Parathyroid adenoma (tissue), 2 donors: Measurements from ENCODE around the gene UMAD1.

ENCODE experiments used
- H2AFZ ChIP-seq: fragments of 300-600 bp; sonication (generic); one replicate; pipeline ENCODE4 v1.7.0; 2017; ENCODE audit warnings: antibody characterized with exemption, mild to moderate bottlenecking
- H3K27ac ChIP-seq: fragments of 300-600 bp; sonication (generic); one replicate; pipeline ENCODE4 v1.7.0; 2017
- H3K27me3 ChIP-seq: fragments of 300-600 bp; sonication (generic); one replicate; pipeline ENCODE4 v1.7.0; 2017; ENCODE audit warnings: low read length; ENCODE audit not compliant: control insufficient read depth, insufficient read depth
- H3K36me3 ChIP-seq: fragments of 300-600 bp; sonication (generic); one replicate; pipeline ENCODE4 v1.7.0; 2017; ENCODE audit warnings: low read length; ENCODE audit not compliant: control insufficient read depth, insufficient read depth
- H3K4me1 ChIP-seq: fragments of 300-600 bp; sonication (generic); one replicate; pipeline ENCODE4 v1.7.0; 2017; ENCODE audit warnings: control low read depth
- H3K4me2 ChIP-seq: fragments of 300-600 bp; sonication (generic); one replicate; pipeline ENCODE4 v1.7.0; 2017; ENCODE audit warnings: low read length
- H3K4me3 ChIP-seq: fragments of 300-600 bp; sonication (generic); one replicate; pipeline ENCODE4 v1.7.0; 2017; ENCODE audit warnings: low read depth, low read length
- H3K79me2 ChIP-seq: fragments of 300-600 bp; sonication (generic); one replicate; pipeline ENCODE4 v1.7.0; 2017; ENCODE audit warnings: control low read depth
- H3K9ac ChIP-seq: fragments of 300-600 bp; sonication (generic); one replicate; pipeline ENCODE4 v1.7.0; 2017; ENCODE audit warnings: mild to moderate bottlenecking
- H3K9me3 ChIP-seq: fragments of 300-600 bp; sonication (generic); one replicate; pipeline ENCODE4 v1.7.0; 2017; ENCODE audit warnings: low read length; ENCODE audit not compliant: control insufficient read depth
- CTCF ChIP-seq: fragments of 300-600 bp; sonication (generic); IDR thresholded peaks from one replicate; pipeline ENCODE4 v1.7.0; 2017; ENCODE audit warnings: antibody characterized with exemption, mild to moderate bottlenecking
- donor health status: primary hyperparathyroidism.

The UMAD1 gene

GRCh38 chr7:7795203-7795602 lies 154.7 kb downstream of the UMAD1 start:
- no peaks in the 10 kb centered on the region for H3K79me2 ChIP-seq

GRCh38 chr7:7795630-7796121 lies 155.1 kb downstream of the UMAD1 start:
- no peak overlapping the region for H3K27ac ChIP-seq
- H3K4me2 ChIP-seq = no peak overlapping the region
- peaks cover 3% of the 10 kb centered on the region for H3K4me1 ChIP-seq
- no peaks in the 10 kb centered on the region for H3K9me3 ChIP-seq
- H2AFZ ChIP-seq = no peak overlapping the region
- TF ChIP-seq CTCF = no peak
- no peaks in the 10 kb centered on the region for H3K27me3 ChIP-seq
- H3K36me3 ChIP-seq = no peaks in the 10 kb centered on the region
- H3K9ac ChIP-seq = no peak overlapping the region
- no peak overlapping the region for H3K4me3 ChIP-seq
- H3K79me2 ChIP-seq = no peaks in the 10 kb centered on the region

More at GRCh38 chr7:7795203-7795602, 154.7 kb downstream of the UMAD1 start:
- Histone ChIP-seq H3K36me3 (no peaks in the 10 kb centered on the region), H3K27me3 (no peaks in the 10 kb centered on the region), H3K27ac (no peak overlapping the region), H3K4me2 (no peak overlapping the region), H3K4me1 (peaks cover 3% of the 10 kb centered on the region), H3K9ac (no peak overlapping the region), H3K9me3 (no peaks in the 10 kb centered on the region), H2AFZ (no peak overlapping the region), H3K4me3 (no peak overlapping the region)
- TF ChIP-seq CTCF = no peak

- Histone ChIP-seq H2AFZ (no peak overlapping the region), H3K27me3 (no peaks in the 10 kb centered on the region), H3K4me3 (no peak overlapping the region), H3K9me3 (no peaks in the 10 kb centered on the region), H3K27ac (no peak overlapping the region), H3K36me3 (no peaks in the 10 kb centered on the region), H3K4me1 (peaks cover 3% of the 10 kb centered on the region), H3K79me2 (no peaks in the 10 kb centered on the region), H3K9ac (no peak overlapping the region), H3K4me2 (no peak overlapping the region)
- TF ChIP-seq CTCF = no peak
These were observed 158.0 kb downstream of the UMAD1 start for GRCh38 chr7:7798510-7798909.

GRCh38 chr7:7799138-7799537 lies 158.6 kb downstream of the UMAD1 start:
- Histone ChIP-seq H3K4me1 (peaks cover 3% of the 10 kb centered on the region), H3K4me3 (no peak overlapping the region), H3K27ac (no peak overlapping the region), H3K36me3 (no peaks in the 10 kb centered on the region), H3K27me3 (no peaks in the 10 kb centered on the region), H3K79me2 (no peaks in the 10 kb centered on the region), H3K9ac (no peak overlapping the region), H3K4me2 (no peak overlapping the region), H2AFZ (no peak overlapping the region), H3K9me3 (no peaks in the 10 kb centered on the region)
- no peak for TF ChIP-seq CTCF

GRCh38 chr7:7802531-7802930 lies 162.0 kb downstream of the UMAD1 start:
- Histone ChIP-seq H3K9ac (no peak overlapping the region), H3K4me3 (no peak overlapping the region), H3K27me3 (no peaks in the 10 kb centered on the region), H3K4me1 (no peaks in the 10 kb centered on the region), H3K36me3 (no peaks in the 10 kb centered on the region), H3K9me3 (no peaks in the 10 kb centered on the region), H3K79me2 (no peaks in the 10 kb centered on the region), H3K4me2 (no peak overlapping the region), H2AFZ (no peak overlapping the region), H3K27ac (no peak overlapping the region)
- TF ChIP-seq CTCF = no peak
